Lower leg skin (tissue), 4 donors: ENCODE results near the gene FRMD6. TPM values are rescaled to one million over a fixed set of nuclear protein-coding genes. Genes with fewer than 3 reads are reported as not detected.

ENCODE experiments used
- DNase-seq, 2 donors: peaks; one replicate each; pipeline ENCODE4 v3.0.0-alpha.2; 2019; ENCODE audit warnings: low spot score in 2 of 2
- H3K4me3 ChIP-seq: fragments of 200-600 bp; sonication (generic); 2 replicates; pipeline ENCODE4 v1.5.1; 2017; ENCODE audit warnings: mild to moderate bottlenecking, low read depth; ENCODE audit not compliant: poor library complexity, severe bottlenecking
- POLR2A ChIP-seq, 2 donors: fragments of 450-650 bp; IDR thresholded peaks; one replicate each; pipeline ENCODE4 v1.6.1; 2016 to 2017; ENCODE audit warnings: antibody characterized with exemption in 2 of 2, mild to moderate bottlenecking in 1 of 2, moderate library complexity in 1 of 2
- WGBS, 2 donors: methylation state at CpG; one replicate each; pipeline ENCODE4 v1.1.5; 2018; 5-methylcytosine and 5-hydroxymethylcytosine counted together
- intact Hi-C: fragments of 100-400 bp; cut with DNase I; formaldehyde crosslinking; loops from one replicate; pipeline ENCODE4 v1.15.0; 2023; ENCODE audit warnings: low total_unique reads
- total RNA-seq, 4 donors: library from RNA; depleted of rRNA; stranded (reverse); fragments of >200 nt; gene quantifications; one replicate each; pipeline ENCODE4 v1.1.0, GENCODE V29; 2016
- TF ChIP-seq, protein P1 (sequence below), 3 donors: fragments of 450-650 bp; IDR thresholded peaks; one replicate each; pipeline ENCODE4 v1.5.1; 2016; ENCODE audit warnings: antibody characterized with exemption in 3 of 3, mild to moderate bottlenecking in 3 of 3, moderate library complexity in 2 of 3

FRMD6 gene
- total RNA-seq, 4 donors from 2014 or later, result 144 to 203 (median 152) TPM

- DNase-seq, result no peak
- TF ChIP-seq, protein P1, sequence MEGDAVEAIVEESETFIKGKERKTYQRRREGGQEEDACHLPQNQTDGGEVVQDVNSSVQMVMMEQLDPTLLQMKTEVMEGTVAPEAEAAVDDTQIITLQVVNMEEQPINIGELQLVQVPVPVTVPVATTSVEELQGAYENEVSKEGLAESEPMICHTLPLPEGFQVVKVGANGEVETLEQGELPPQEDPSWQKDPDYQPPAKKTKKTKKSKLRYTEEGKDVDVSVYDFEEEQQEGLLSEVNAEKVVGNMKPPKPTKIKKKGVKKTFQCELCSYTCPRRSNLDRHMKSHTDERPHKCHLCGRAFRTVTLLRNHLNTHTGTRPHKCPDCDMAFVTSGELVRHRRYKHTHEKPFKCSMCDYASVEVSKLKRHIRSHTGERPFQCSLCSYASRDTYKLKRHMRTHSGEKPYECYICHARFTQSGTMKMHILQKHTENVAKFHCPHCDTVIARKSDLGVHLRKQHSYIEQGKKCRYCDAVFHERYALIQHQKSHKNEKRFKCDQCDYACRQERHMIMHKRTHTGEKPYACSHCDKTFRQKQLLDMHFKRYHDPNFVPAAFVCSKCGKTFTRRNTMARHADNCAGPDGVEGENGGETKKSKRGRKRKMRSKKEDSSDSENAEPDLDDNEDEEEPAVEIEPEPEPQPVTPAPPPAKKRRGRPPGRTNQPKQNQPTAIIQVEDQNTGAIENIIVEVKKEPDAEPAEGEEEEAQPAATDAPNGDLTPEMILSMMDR (IDR thresholded peaks at IDR 0.05), result no peak
- TF ChIP-seq POLR2A (IDR thresholded peaks at IDR 0.05), result no peak
- WGBS, 2 donors, result 84 to 86% methylated on average over 19 of the region's 19 CpGs
- H3K4me3 ChIP-seq, result no peak overlapping the region
- intact Hi-C loops, result no loop called here
Measured at GRCh38 chr14:51774209-51774608, 122.5 kb downstream of the FRMD6 start.

DNA sequence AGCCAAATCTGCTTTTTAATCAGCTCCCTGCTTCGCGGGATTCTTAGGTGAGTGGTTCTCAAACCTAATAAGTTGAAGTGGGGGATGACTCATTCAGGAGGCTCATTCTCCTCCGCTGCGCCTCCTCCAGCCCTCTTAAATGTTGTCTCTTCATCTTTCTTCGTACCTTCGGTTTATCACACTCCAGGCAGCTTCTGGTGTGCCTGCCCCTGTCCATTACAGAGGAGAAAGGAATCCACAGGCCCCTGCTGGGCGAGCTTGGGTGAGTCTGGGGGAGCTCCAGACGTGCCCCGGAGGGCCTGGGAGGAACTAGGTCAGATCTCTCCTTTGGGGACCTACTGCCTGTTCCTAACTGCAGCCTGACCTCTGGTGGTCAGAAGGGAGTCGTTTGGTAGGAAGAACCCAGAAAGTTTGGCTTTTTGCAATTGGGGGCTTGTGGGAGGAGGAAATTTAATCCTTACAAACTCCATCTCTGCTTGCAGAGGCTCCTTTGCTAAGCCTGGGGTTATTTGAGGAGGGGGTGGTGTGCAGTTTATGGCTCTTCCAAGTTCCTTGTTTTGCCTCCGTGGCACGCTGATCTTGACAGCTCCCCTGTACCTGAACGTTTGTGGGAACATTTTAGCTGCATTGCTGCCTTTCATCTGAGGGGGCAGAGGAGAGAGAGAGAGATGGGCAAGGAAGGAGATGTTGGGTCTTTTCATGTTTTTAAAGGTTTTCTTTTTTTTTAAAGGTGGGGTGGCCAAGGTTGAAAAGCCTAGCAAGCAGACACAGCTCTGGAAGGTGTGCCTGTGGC, 124.6 kb downstream of the FRMD6 start:
- intact Hi-C loops, result loop anchor here (5.0 kb wide), 1 partner anchor 494 kb away; no protein-coding TSS in a partner anchor
- H3K4me3 ChIP-seq, result no peak overlapping the region
- DNase-seq, result peak; percentile 26 to 87
- TF ChIP-seq, protein P1 (IDR thresholded peaks at IDR 0.05), result no peak
- no peak for TF ChIP-seq POLR2A (IDR thresholded peaks at IDR 0.05)
- 35 to 46% methylated on average over 13 of the region's 13 CpGs for WGBS, 2 donors

DNA sequence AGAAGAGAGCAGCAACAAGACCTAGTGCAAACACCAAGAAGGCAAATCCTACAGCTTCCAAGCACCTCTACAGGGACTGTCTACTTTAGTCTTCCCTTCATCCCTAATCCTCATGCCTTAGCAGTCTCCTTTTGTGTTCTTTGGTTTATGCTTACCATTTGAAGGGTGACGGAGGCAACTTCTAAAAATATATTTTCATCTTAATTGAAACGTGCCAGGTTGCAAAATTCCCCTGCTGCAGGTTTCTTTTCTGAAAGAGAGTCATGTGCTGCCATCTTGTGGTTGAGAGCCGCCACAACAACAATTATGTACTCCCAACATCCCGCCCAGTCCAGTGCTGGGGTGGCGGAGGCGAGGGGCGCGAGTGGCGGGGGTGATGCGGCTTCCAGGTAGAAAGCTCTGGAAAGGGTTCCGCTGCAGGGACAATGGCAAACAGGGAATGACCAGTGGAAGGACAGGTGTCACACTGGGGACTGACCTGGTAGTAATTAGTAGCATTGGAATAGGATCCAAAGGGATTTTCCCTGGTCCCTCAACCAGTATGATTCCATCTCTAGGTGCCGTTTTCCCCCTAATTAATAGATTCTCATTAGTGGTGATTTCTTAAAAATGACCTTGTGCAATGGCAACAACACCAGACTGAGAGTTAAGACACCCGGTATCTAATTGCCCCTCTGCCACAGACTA, 128.4 kb downstream of the FRMD6 start:
- TF ChIP-seq, protein P1 (IDR thresholded peaks at IDR 0.05), result peak in 1 of 3 donors; percentile 72
- no peak for TF ChIP-seq POLR2A (IDR thresholded peaks at IDR 0.05)
- H3K4me3 ChIP-seq, result no peak overlapping the region
- peak; percentile 80 to 94 for DNase-seq
- WGBS, 2 donors, result 6 to 7% methylated on average over 13 of the region's 13 CpGs
- intact Hi-C loops, result no loop called here

Other genes with a start within 250 kb of the FRMD6 start
- 1 to 10 TPM; 4.0 to 6.6 (median 5.0) TPM for gene GNG2, start 208.7 kb downstream of the FRMD6 start, total RNA-seq